Kidney tubule cell (primary cell): Measurements from ENCODE around the gene ARL16.
A peak's percentile ranks its signal among the peaks of the same experiment; 100 is the strongest.

Experiments used
- DNase-seq: peaks from one replicate; pipeline ENCODE4 v3.0.0-alpha.2; 2018; ENCODE audit warnings: low spot score

Gene ARL16

GRCh38 chr17:81644496-81644895 is 39.1 kb downstream of the ARL16 start:
- no peak for DNase-seq

- peak; percentile 64 for DNase-seq
Observed at GRCh38 chr17:81641825-81642489, 41.6 kb downstream of the ARL16 start.

GRCh38 chr17:81640011-81640410 is 43.6 kb downstream of the ARL16 start:
- DNase-seq, result no peak

- no peak for DNase-seq
Observed at GRCh38 chr17:81638683-81639082, 44.9 kb downstream of the ARL16 start.

- DNase-seq, result peak; percentile 88
Observed at GRCh38 chr17:81636505-81637288, 46.9 kb downstream of the ARL16 start, which contains the start of the genes NPLOC4 and TSPAN10. Gene NPLOC4, minus strand, starts transcription at chr17:81637112. Its CDS starts 182 bp downstream, at chr17:81636930. Gene TSPAN10, plus strand, starts transcription at chr17:81637196. Its CDS starts 5,217 bp downstream, at chr17:81642413.

GRCh38 chr17:81635973-81636504 is 47.6 kb downstream of the ARL16 start:
- peak; percentile 82 for DNase-seq

- DNase-seq, result peak; percentile 39
Observed at GRCh38 chr17:81635431-81635830, 48.2 kb downstream of the ARL16 start.

- DNase-seq, result no peak
Observed at GRCh38 chr17:81631482-81631881, 52.1 kb downstream of the ARL16 start.
